K562 (cell line): ENCODE results near the gene FBXO4. TPM values are rescaled to one million over a fixed set of nuclear protein-coding genes. Genes with fewer than 3 reads are reported as not detected.
A peak's percentile ranks its signal among the peaks of the same experiment; 100 is the strongest.

Experiments
- EZH2 ChIP-seq: IDR thresholded peaks from 2 replicates; pipeline ENCODE4 v1.6.1; 2012; ENCODE audit warnings: low read depth, mild to moderate bottlenecking, inconsistent platforms, low read length, borderline replicate concordance
- FIP1L1 ChIP-seq: fragments of 200-400 bp; formaldehyde crosslinking; IDR thresholded peaks from 2 replicates; pipeline ENCODE4 v1.6.1; 2018; ENCODE audit warnings: mild to moderate bottlenecking, low read depth, low read length; ENCODE audit not compliant: poor library complexity, severe bottlenecking
- GTF3C2 ChIP-seq: IDR thresholded peaks from 3 replicates; pipeline ENCODE4 v1.6.1; 2011; ENCODE audit warnings: borderline replicate concordance, mild to moderate bottlenecking, moderate library complexity; ENCODE audit not compliant: insufficient read length; ENCODE audit errors: extremely low read depth
- HDAC3 ChIP-seq: fragments of 450-650 bp; IDR thresholded peaks from 2 replicates; pipeline ENCODE4 v1.6.1; 2018; ENCODE audit warnings: borderline replicate concordance, mild to moderate bottlenecking, moderate library complexity; ENCODE audit not compliant: partially characterized antibody
- MBD1 ChIP-seq: fragments of 250-450 bp; sonication (Bioruptor Pico); IDR thresholded peaks from 2 replicates; pipeline ENCODE4 v1.8.0; 2022; ENCODE audit warnings: inconsistent platforms
- NFATC3 ChIP-seq: fragments of 450-650 bp; IDR thresholded peaks from 2 replicates; pipeline ENCODE4 v1.6.1; 2017; ENCODE audit warnings: mild to moderate bottlenecking
- NFXL1 ChIP-seq: fragments of 450-650 bp; formaldehyde crosslinking; IDR thresholded peaks from 2 replicates; pipeline ENCODE4 v1.4.0; 2021; ENCODE audit warnings: mild to moderate bottlenecking
- NR2C2 ChIP-seq, 2 experiments: fragments of 200-800 bp in 1 of 2; sonication (Bioruptor generic) in 1 of 2; sonication (generic) in 1 of 2; formaldehyde crosslinking in 1 of 2; IDR thresholded peaks; 2 replicates each; pipeline versions ENCODE4 v1.6.1 to v1.8.0; 2016 to 2022; ENCODE audit warnings: mild to moderate bottlenecking in 1 of 2, missing compliant biosample characterization in 1 of 2, missing genetic modification characterization in 1 of 2, missing genetic modification reagents in 1 of 2
- PHF20 ChIP-seq: fragments of 450-650 bp; IDR thresholded peaks from 2 replicates; pipeline ENCODE4 v1.6.1; 2018; ENCODE audit not compliant: partially characterized antibody
- RERE ChIP-seq: sonication (generic); formaldehyde crosslinking; IDR thresholded peaks from 2 replicates; pipeline ENCODE4 v1.8.0; 2023; ENCODE audit warnings: missing genetic modification reagents, mild to moderate bottlenecking, borderline replicate concordance
- SMARCB1 ChIP-seq: IDR thresholded peaks from 2 replicates; pipeline ENCODE4 v1.6.1; 2011; ENCODE audit warnings: improper control_type of control experiment, low read depth; ENCODE audit not compliant: insufficient read length
- SNRNP70 ChIP-seq: fragments of 200-400 bp; formaldehyde crosslinking; optimal IDR thresholded peaks from 2 replicates; pipeline ENCODE3; 2017; ENCODE audit warnings: low read depth, low read length
- STAT5A ChIP-seq: IDR thresholded peaks from 2 replicates; pipeline ENCODE4 v1.6.1; 2012; ENCODE audit warnings: low read length, inconsistent platforms, borderline replicate concordance
- TCF3 ChIP-seq: sonication (generic); formaldehyde crosslinking; IDR thresholded peaks from 2 replicates; pipeline ENCODE4 v1.4.0; 2020; ENCODE audit warnings: mild to moderate bottlenecking, missing genetic modification reagents
- XRCC4 ChIP-seq: IDR thresholded peaks from one replicate; pipeline ENCODE4 v1.6.1; 2011; ENCODE audit not compliant: insufficient read depth, insufficient read length; ENCODE audit errors: extremely low read depth
- ZNF282 ChIP-seq: sonication (generic); formaldehyde crosslinking; IDR thresholded peaks from 2 replicates; pipeline ENCODE4 v1.8.1; 2023; ENCODE audit warnings: missing genetic modification reagents
- polyA plus RNA-seq, 8 experiments: library from polyadenylated mRNA; depleted of rRNA in 4 of 8; stranded (reverse) in 5 of 8; unstranded in 3 of 8; fragments of >200 nt; fragmentation: Nextera tagmentation in 2 of 8; fragmentation: Illumina TruSeq in 1 of 8; extraction: Ambion mirVana in 2 of 8; extraction: Trizol in 1 of 8; gene quantifications; 2 replicates each; pipeline versions ENCODE4 v1.2.1 to v1.2.3, GENCODE V29; 2011 to 2014; ENCODE audit warnings: inconsistent platforms in 1 of 8, missing spikeins in 1 of 8
- total RNA-seq, 7 experiments: library from RNA; depleted of rRNA in 6 of 7; stranded (reverse); fragments of >200 nt in 6 of 7; fragmentation: Illumina TruSeq in 2 of 7; extraction: Trizol in 2 of 7; gene quantifications; 2 replicates each; pipeline versions ENCODE4 v1.2.1 to v1.2.3, GENCODE V29; 2011 to 2021; ENCODE audit warnings: low replicate concordance in 1 of 7

FBXO4 gene
- total and polyA plus RNA-seq, 9 of the 15 experiments (the other 6 are each of a cell fraction or from before 2014, with no cell fraction given): 5.9 to 33.4 (median 19.6) TPM

GRCh38 chr5:41903892-41904799, 20.9 kb upstream of the FBXO4 start, which contains the start of gene RIMOC1 (continued):
- no peak for TF ChIP-seq GTF3C2
- no peak for TF ChIP-seq MBD1 (CRISPR knock-in tag)
- no peak for TF ChIP-seq EZH2
- no peak for TF ChIP-seq STAT5A
- peak; percentile 87 for TF ChIP-seq NR2C2 (CRISPR knock-in tag; IDR thresholded peaks at IDR 0.05)
- TF ChIP-seq NR2C2 (tag; IDR thresholded peaks at IDR 0.05): peak; percentile 99
- no peak for TF ChIP-seq FIP1L1
- no peak for TF ChIP-seq TCF3 (CRISPR knock-in tag)
- no peak for TF ChIP-seq XRCC4
- TF ChIP-seq HDAC3: no peak
- no peak for TF ChIP-seq NFATC3
- no peak for TF ChIP-seq SMARCB1
- no peak for TF ChIP-seq ZNF282
- TF ChIP-seq RERE (CRISPR knock-in tag): no peak
- TF ChIP-seq PHF20: peak; percentile 99
- no peak for TF ChIP-seq SNRNP70
- no peak for TF ChIP-seq NFXL1
